ENCODE results near the gene ECM2.

DNA sequence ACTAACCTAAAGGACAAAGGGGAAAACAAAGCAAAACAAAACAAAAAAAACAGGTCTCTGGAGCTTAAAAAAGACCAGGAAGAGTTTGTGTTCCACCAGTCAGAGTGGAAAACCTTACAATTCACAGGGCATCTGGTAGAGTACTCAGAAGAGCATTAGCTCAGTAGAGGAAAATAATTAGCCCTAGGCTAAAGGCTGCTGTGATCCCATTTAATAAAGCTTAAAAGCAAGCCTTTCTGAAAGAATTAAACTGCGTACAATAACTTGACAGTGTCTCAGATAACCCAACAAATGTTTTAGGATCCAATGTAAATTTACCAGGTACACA, 7.3 kb downstream of the ECM2 start:
- TF ChIP-seq, protein P1, sequence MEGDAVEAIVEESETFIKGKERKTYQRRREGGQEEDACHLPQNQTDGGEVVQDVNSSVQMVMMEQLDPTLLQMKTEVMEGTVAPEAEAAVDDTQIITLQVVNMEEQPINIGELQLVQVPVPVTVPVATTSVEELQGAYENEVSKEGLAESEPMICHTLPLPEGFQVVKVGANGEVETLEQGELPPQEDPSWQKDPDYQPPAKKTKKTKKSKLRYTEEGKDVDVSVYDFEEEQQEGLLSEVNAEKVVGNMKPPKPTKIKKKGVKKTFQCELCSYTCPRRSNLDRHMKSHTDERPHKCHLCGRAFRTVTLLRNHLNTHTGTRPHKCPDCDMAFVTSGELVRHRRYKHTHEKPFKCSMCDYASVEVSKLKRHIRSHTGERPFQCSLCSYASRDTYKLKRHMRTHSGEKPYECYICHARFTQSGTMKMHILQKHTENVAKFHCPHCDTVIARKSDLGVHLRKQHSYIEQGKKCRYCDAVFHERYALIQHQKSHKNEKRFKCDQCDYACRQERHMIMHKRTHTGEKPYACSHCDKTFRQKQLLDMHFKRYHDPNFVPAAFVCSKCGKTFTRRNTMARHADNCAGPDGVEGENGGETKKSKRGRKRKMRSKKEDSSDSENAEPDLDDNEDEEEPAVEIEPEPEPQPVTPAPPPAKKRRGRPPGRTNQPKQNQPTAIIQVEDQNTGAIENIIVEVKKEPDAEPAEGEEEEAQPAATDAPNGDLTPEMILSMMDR (conservative IDR thresholded peaks at IDR 0.05 in 1 of 2, IDR thresholded peaks at IDR 0.05 in 1 of 2; ENCODE audit: low read depth in 1 of 2, low read length in 2 of 2): no peak
- no peak for TF ChIP-seq EZH2 (IDR thresholded peaks at IDR 0.05; ENCODE audit: low read length, missing control alignments)
